Endometrial microvascular endothelial cells (primary cell): Measurements from ENCODE around the gene PDLIM4. TPM values are rescaled to one million over a fixed set of nuclear protein-coding genes. Genes with fewer than 3 reads are reported as not detected.

Experiments used
- in situ Hi-C: cut with HindIII; loops from 2 replicates; pipeline ENCODE4 v1.10.0; 2017; ENCODE audit warnings: low sequenced_read_pairs, low pct_unique_long_range_greater_than_20kb; ENCODE audit errors: inconsistent ontology term
- total RNA-seq: library from RNA; depleted of rRNA; stranded (reverse); fragments of >200 nt; gene quantifications from one replicate; pipeline ENCODE4 v1.2.3, GENCODE V29; 2015; ENCODE audit errors: inconsistent ontology term

The PDLIM4 gene
- total RNA-seq, 1 donor from 2014 or later: 113 TPM

DNA sequence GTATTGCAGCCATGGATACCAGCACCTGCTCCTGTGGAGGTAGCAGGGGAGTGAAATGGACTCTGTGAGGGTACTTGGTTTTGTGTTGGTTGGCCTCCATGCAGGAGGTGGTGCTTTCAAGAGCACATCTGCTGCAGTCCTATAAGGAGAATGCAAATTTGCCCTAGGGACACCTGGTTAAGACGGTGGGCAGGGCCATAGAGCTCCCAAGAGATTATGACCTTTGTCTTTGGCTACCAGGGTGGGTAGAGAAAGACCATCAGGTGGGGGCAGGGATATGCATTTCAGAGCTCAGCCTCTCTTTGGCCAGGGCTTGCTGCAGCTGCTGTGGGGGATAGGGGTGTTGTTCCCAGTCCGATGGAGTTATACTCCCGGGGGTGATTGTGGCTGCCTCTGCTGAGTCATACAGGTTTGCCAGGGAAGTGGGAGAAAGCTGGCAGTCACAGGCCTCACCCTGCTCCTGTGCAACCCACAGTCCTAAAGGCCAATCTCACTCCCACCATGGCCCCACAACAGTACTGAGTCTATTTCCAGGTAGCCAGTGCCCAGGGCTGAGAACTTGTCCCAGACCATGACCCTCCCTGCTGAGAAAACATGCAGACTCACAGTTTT is 14.0 kb upstream of the PDLIM4 start:
- in situ Hi-C loops: no loop called here

DNA sequence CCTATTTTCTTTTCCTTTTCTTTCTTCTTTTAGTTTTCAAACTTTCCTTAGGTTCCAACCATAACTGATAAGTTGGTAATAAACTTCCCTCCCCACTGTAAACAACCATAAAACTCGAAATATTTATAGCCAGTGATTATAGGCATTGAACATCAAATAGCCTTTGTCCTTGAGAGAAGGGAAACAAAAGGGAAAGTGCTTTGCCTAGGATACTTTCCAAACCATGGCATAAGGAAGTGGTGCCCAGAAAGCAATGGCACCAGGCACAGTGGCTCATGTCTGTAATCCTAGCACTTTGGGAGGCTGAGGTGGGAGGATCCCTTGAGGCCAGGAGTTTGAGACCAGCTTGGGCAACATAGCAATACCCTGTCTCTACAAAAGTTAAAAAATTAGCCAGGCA is 11.9 kb upstream of the PDLIM4 start:
- in situ Hi-C loops: no loop called here

GRCh38 chr5:132246806-132247205 is 10.7 kb upstream of the PDLIM4 start:
- in situ Hi-C loops: no loop called here

- in situ Hi-C loops: no loop called here
Measured at GRCh38 chr5:132250547-132250946, 6.9 kb upstream of the PDLIM4 start.

GRCh38 chr5:132251220-132251725 is 6.2 kb upstream of the PDLIM4 start:
- in situ Hi-C loops: no loop called here

GRCh38 chr5:132253008-132253441 is 4.5 kb upstream of the PDLIM4 start:
- in situ Hi-C loops: no loop called here

GRCh38 chr5:132253452-132254320 is 3.8 kb upstream of the PDLIM4 start:
- in situ Hi-C loops: no loop called here

- in situ Hi-C loops: no loop called here
Measured at GRCh38 chr5:132254321-132254977, 3.0 kb upstream of the PDLIM4 start.

- in situ Hi-C loops: no loop called here
Measured at GRCh38 chr5:132256086-132256782, 1.3 kb upstream of the PDLIM4 start.

- in situ Hi-C loops: no loop called here
Measured at GRCh38 chr5:132256783-132257130, 739 bp upstream of the PDLIM4 start.

DNA sequence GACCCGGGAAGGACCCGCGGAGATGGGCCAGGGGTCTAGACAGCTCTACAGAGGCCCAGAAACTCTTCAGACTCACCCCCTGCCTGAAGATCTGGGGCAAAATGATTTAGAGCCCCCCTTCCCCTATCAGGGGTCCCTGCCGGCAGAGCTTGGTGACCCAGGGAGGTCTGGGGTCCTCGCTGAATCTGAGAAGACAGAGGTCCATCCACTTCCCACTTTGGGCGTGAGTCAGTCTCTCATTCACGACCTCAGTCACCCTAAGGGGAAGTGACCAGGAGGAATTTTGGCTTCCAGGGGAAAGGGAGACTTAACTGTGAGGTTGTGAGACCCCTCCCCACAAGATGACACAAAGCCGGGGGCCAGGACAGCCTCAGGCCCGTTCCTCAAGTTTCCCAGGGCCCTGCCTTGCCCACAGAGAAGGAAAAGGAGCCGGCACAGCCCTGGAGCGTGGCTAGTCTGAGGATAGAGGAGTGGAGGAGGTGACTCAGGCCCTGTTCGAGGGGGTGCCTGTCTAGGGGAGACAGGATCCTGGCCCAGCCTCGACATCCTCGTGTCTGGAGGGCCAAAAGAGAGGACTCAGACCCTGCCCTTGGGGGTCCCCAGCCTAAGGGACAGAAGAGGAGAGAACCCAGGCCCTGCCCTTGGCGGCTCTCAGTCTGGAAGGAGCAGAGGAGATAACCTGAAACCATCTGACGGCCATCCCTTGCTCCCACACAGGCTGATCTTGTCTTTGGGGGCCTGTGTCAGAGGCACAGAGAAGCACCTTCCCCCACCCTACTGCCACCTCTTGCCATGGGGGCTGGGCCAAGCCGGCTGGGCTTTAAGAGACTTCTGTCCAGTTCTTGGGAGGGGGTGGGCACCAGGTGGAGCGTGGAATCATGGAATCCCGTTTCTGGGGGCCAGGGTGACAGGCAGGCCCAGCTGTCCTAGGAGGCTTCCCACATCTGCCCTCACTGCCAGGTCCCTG is 889 bp downstream of the PDLIM4 start:
- in situ Hi-C loops: no loop called here

DNA sequence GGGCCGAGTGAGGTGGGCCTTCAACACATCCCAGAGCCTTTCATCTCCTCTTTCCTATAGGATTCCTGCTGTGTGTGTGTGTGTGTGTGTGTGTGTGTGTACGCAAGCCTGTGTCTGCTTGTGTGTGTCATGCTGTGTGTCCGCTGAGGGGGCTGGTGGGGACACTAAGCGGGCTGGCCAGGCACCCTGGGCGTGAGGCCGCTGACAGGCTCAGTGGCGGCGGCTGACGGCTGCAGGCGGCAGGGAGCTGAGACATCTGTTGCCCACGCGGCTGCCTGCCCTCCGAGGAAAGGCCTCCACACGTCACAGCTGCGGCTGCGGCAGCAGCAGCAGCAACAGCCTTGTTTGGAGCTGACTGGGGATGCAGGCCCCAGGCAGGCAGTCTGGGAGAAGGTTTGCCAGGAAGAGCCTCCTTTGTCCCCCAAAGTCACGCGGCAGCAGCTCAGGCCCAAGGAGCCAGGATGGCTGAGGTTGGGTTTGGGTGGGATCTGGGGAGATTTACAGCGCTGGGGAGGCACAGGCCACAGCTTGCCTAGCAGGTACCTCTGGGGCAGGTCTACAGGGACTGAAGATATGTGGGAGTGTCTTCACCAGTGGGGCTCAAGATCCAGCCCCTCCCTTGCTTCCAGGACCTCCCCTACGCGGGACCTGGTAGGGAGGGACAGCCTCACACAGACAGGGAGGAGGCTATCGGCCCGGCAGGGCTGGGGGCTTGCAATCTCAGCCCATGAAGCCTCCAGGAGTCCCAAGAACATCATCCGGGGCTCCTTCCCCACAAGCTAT is 1.8 kb downstream of the PDLIM4 start:
- in situ Hi-C loops: no loop called here

- in situ Hi-C loops: no loop called here
Measured at GRCh38 chr5:132260051-132260450, 2.6 kb downstream of the PDLIM4 start.

DNA sequence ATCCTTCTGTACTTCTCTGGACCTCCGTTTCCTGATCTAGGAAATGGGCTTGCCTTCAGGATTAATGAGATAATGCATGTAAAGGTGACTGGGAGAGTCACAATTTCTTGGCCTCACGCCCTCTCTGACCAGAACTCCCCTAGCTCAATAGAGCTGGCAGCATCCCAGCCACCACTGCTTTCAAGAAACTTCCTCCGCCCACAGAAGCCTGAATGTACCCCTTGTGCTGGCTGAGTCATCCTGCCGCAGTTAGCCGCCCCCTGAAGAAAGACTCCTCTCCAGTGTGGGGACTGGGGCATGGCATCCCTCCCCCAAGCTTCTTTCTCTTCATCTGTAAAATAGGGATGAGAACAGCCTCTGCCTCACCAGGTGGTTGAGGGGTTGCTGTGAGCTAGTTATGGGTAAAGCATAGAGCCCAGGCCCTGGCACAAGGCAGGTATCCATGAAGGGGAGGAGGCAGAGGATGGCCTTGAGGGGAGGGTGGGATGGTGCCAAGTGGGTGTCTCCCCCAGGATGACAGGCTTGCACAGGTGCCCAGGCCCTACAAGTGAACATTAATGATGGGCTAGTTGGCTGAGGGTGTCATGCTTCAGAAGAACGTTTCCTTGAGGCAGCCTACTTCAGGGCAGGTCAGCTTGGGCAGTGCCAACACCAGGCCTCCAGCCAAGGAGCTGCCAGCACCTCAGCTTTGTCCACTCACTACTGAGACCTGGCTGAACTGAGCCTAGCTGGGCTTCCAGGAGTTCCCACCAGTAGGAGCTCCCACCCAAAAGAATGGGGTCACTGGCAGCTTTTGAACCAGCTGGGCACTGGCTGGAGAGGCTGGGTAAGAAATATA is 3.4 kb downstream of the PDLIM4 start:
- in situ Hi-C loops: no loop called here

GRCh38 chr5:132261881-132262845 is 4.7 kb downstream of the PDLIM4 start:
- in situ Hi-C loops: no loop called here
